Esophagus squamous epithelium (tissue), 5 donors: ENCODE measurements around the gene ZMYND15. TPM values are rescaled to one million over a fixed set of nuclear protein-coding genes. Genes with fewer than 3 reads are reported as not detected.

Source experiments
- DNase-seq: peaks from one replicate; lab custom pipeline; 2025; lab: John Stamatoyannopoulos, UW
- H3K27ac ChIP-seq, 4 donors: fragments of 200-600 bp; sonication (generic); one replicate each; pipeline ENCODE4 v1.5.1; 2016 to 2019; ENCODE audit warnings: mild to moderate bottlenecking in 1 of 4
- H3K27me3 ChIP-seq, 4 donors: fragments of 200-600 bp; sonication (generic); 1 replicate in 3 of 4; 2 replicates in 1 of 4; pipeline versions ENCODE4 v1.5.1 to v1.6.0; 2017 to 2021; ENCODE audit warnings: antibody characterized with exemption in 1 of 4
- H3K36me3 ChIP-seq, 3 donors: fragments of 200-600 bp; sonication (generic); one replicate each; pipeline ENCODE4 v1.5.1; 2016 to 2019
- H3K4me1 ChIP-seq, 3 donors: fragments of 200-600 bp; sonication (generic); one replicate each; pipeline ENCODE4 v1.5.1; 2017 to 2019
- H3K4me3 ChIP-seq, 4 donors: fragments of 200-600 bp; sonication (generic); 1 replicate in 3 of 4; 2 replicates in 1 of 4; pipeline ENCODE4 v1.5.1; 2016 to 2019; ENCODE audit warnings: mild to moderate bottlenecking in 2 of 4, moderate library complexity in 1 of 4
- H3K9me3 ChIP-seq, 3 donors: fragments of 200-600 bp; sonication (generic); one replicate each; pipeline ENCODE4 v1.5.1; 2016 to 2019
- CTCF ChIP-seq, 6 experiments: fragments of 450-650 bp in 4 of 6; fragments of 200-600 bp in 2 of 6; sonication (generic) in 2 of 6; IDR thresholded peaks; one replicate each; pipeline ENCODE4 v1.5.1; 2016 to 2019; ENCODE audit warnings: antibody characterized with exemption in 6 of 6, mild to moderate bottlenecking in 4 of 6, moderate library complexity in 4 of 6
- POLR2A ChIP-seq, 4 donors: fragments of 450-650 bp; IDR thresholded peaks; one replicate each; pipeline ENCODE4 v1.6.1; 2017; ENCODE audit warnings: antibody characterized with exemption in 4 of 4, mild to moderate bottlenecking in 4 of 4, moderate library complexity in 3 of 4
- WGBS, 2 donors: methylation state at CpG; one replicate each; pipeline ENCODE4 v1.1.5; 2018; 5-methylcytosine and 5-hydroxymethylcytosine counted together
- intact Hi-C: fragments of 100-400 bp; cut with DNase I; formaldehyde crosslinking; loops from one replicate; pipeline ENCODE4 v1.15.0; 2022
- total RNA-seq, 4 donors: library from RNA; depleted of rRNA; stranded (reverse); fragments of >200 nt; gene quantifications; one replicate each; pipeline ENCODE4 v1.1.0, GENCODE V29; 2016
- donor health status: DM: yes; HTN: yes; CAD: no.

The ZMYND15 gene
- total RNA-seq, 4 donors from 2014 or later: 1.1 to 1.7 TPM; not detected in 2

- H3K9me3 ChIP-seq: no peaks in the 10 kb centered on the region
- intact Hi-C loops: no loop called here
- peaks cover 0 to 50% (median 7%) of the 10 kb centered on the region in 3 donors for H3K36me3 ChIP-seq
- peaks cover 0 to 24% (median 4%) of the 10 kb centered on the region in 3 donors for H3K4me1 ChIP-seq
- H3K4me3 ChIP-seq: no peak overlapping the region
- no peak for TF ChIP-seq CTCF (IDR thresholded peaks at IDR 0.05)
- TF ChIP-seq POLR2A (IDR thresholded peaks at IDR 0.05): no peak
- no peaks in the 10 kb centered on the region for H3K27me3 ChIP-seq
- 85% methylated on average over 15 of the region's 17 CpGs; no CpG with 5 or more reads in 1 of the 2 donors for WGBS, 2 donors
- DNase-seq: no peak
- no peak overlapping the region for H3K27ac ChIP-seq
Measured at GRCh38 chr17:4717791-4718190, 21.8 kb upstream of the ZMYND15 start.

GRCh38 chr17:4718276-4718675 lies 21.4 kb upstream of the ZMYND15 start:
- no peak overlapping the region for H3K27ac ChIP-seq
- WGBS, 2 donors: 88 to 99% methylated on average over 9 to 13 of the region's 13 CpGs
- intact Hi-C loops: no loop called here
- peaks cover 0 to 21% (median 4%) of the 10 kb centered on the region in 3 donors for H3K4me1 ChIP-seq
- H3K9me3 ChIP-seq: no peaks in the 10 kb centered on the region
- no peaks in the 10 kb centered on the region for H3K27me3 ChIP-seq
- no peak overlapping the region for H3K4me3 ChIP-seq
- DNase-seq: no peak
- peaks cover 0 to 50% (median 7%) of the 10 kb centered on the region in 3 donors for H3K36me3 ChIP-seq
- no peak for TF ChIP-seq CTCF (IDR thresholded peaks at IDR 0.05)

GRCh38 chr17:4719146-4719545 lies 20.5 kb upstream of the ZMYND15 start:
- DNase-seq: no peak
- no peak for TF ChIP-seq CTCF (IDR thresholded peaks at IDR 0.05)
- intact Hi-C loops: no loop called here
- H3K4me1 ChIP-seq: peaks cover 0 to 16% (median 4%) of the 10 kb centered on the region in 3 donors
- H3K9me3 ChIP-seq: no peaks in the 10 kb centered on the region
- no peak overlapping the region for H3K4me3 ChIP-seq
- H3K36me3 ChIP-seq: peaks cover 0 to 50% (median 7%) of the 10 kb centered on the region in 3 donors
- no peaks in the 10 kb centered on the region for H3K27me3 ChIP-seq
- WGBS, 2 donors: 49 to 67% methylated on average over 2 to 3 of the region's 10 CpGs
- no peak overlapping the region for H3K27ac ChIP-seq

GRCh38 chr17:4719684-4720221 lies 19.9 kb upstream of the ZMYND15 start:
- no peak for DNase-seq
- Histone ChIP-seq H3K36me3 (peaks cover 0 to 50% (median 7%) of the 10 kb centered on the region in 3 donors), H3K4me3 (no peak overlapping the region), H3K27ac (no peak overlapping the region), H3K27me3 (no peaks in the 10 kb centered on the region), H3K4me1 (peaks cover 0 to 16% (median 4%) of the 10 kb centered on the region in 3 donors), H3K9me3 (no peaks in the 10 kb centered on the region)
- intact Hi-C loops: no loop called here
- 65 to 73% methylated on average over 12 to 13 of the region's 15 CpGs for WGBS, 2 donors
- TF ChIP-seq CTCF (IDR thresholded peaks at IDR 0.05) (no peak), POLR2A (IDR thresholded peaks at IDR 0.05) (no peak)

GRCh38 chr17:4720787-4721186 lies 18.8 kb upstream of the ZMYND15 start:
- DNase-seq: no peak
- Histone ChIP-seq H3K36me3 (peaks cover 0 to 49% (median 7%) of the 10 kb centered on the region in 3 donors), H3K27me3 (no peaks in the 10 kb centered on the region), H3K27ac (no peak overlapping the region), H3K4me1 (peaks cover 0 to 9% (median 4%) of the 10 kb centered on the region in 3 donors), H3K9me3 (no peaks in the 10 kb centered on the region), H3K4me3 (no peak overlapping the region)
- 92% methylated on average over 6 of the region's 7 CpGs; no CpG with 5 or more reads in 1 of the 2 donors for WGBS, 2 donors
- intact Hi-C loops: no loop called here
- TF ChIP-seq POLR2A (IDR thresholded peaks at IDR 0.05) (no peak), CTCF (IDR thresholded peaks at IDR 0.05) (no peak)
